CD4-positive, alpha-beta memory T cell (primary cell): ENCODE results near the gene SCN8A. TPM values are rescaled to one million over a fixed set of nuclear protein-coding genes. Genes with fewer than 3 reads are reported as not detected.

ENCODE experiments used
- CTCF ChIA-PET: fragments of 350-600 bp; sonication (Branson Sonifier 250); formaldehyde crosslinking; loops from one replicate; lab custom pipeline; 2021; ENCODE audit warnings: inconsistent platforms; ENCODE audit not compliant: partially characterized antibody; lab: Charles Lee
- POLR2A ChIA-PET: fragments of 350-600 bp; sonication (Branson Sonifier 250); formaldehyde crosslinking; loops from one replicate; lab custom pipeline; 2021; ENCODE audit not compliant: partially characterized antibody; lab: Charles Lee
- DNase-seq, 5 donors: peaks; one replicate each; pipeline versions ENCODE4 v3.0.0 to v3.0.0-alpha.2; 2020 to 2022; ENCODE audit warnings: mixed read lengths in 1 of 5
- H3K27ac ChIP-seq: one replicate; pipeline ENCODE4 v1.7.0; 2013; ENCODE audit warnings: low read depth, low read length
- H3K27me3 ChIP-seq: 2 replicates; pipeline ENCODE4 v1.7.0; 2013; ENCODE audit warnings: mild to moderate bottlenecking, low read length, moderate library complexity; ENCODE audit not compliant: insufficient read depth
- H3K36me3 ChIP-seq: 2 replicates; pipeline ENCODE4 v1.7.0; 2013; ENCODE audit warnings: mild to moderate bottlenecking, low read length, moderate library complexity; ENCODE audit not compliant: insufficient read depth
- H3K4me1 ChIP-seq: 2 replicates; pipeline ENCODE4 v1.7.0; 2013; ENCODE audit warnings: mild to moderate bottlenecking, low read length, moderate library complexity; ENCODE audit not compliant: insufficient read depth
- H3K4me3 ChIP-seq, 2 donors: one replicate each; pipeline ENCODE4 v1.7.0; 2013; ENCODE audit warnings: low read length in 2 of 2, mild to moderate bottlenecking in 1 of 2
- H3K9me3 ChIP-seq, 2 donors: one replicate each; pipeline ENCODE4 v1.7.0; 2013; ENCODE audit warnings: low read length in 2 of 2, control low read depth in 1 of 2; ENCODE audit not compliant: control insufficient read depth in 1 of 2
- H3K27ac Mint-ChIP-seq, 7 donors: one replicate each; pipeline ENCODE4 v1.8.0; 2020 to 2021; ENCODE audit warnings: mixed read lengths in 7 of 7, mild to moderate bottlenecking in 6 of 7, inconsistent platforms in 3 of 7, moderate library complexity in 3 of 7
- H3K27me3 Mint-ChIP-seq, 2 donors: one replicate each; pipeline ENCODE4 v1.8.0; 2020 to 2021; ENCODE audit warnings: mixed read lengths in 2 of 2
- H3K36me3 Mint-ChIP-seq, 2 donors: one replicate each; pipeline ENCODE4 v1.8.0; 2020 to 2021; ENCODE audit warnings: mixed read lengths in 2 of 2, inconsistent platforms in 1 of 2, mild to moderate bottlenecking in 1 of 2
- H3K4me1 Mint-ChIP-seq, 4 donors: one replicate each; pipeline ENCODE4 v1.8.0; 2020 to 2021; ENCODE audit warnings: mixed read lengths in 4 of 4, mild to moderate bottlenecking in 1 of 4
- H3K4me3 Mint-ChIP-seq, 8 donors: one replicate each; pipeline ENCODE4 v1.8.0; 2020 to 2021; ENCODE audit warnings: mixed read lengths in 8 of 8, mild to moderate bottlenecking in 7 of 8, moderate library complexity in 6 of 8, inconsistent platforms in 3 of 8
- H3K9me3 Mint-ChIP-seq, 8 donors: one replicate each; pipeline ENCODE4 v1.8.0; 2020 to 2021; ENCODE audit warnings: mixed read lengths in 8 of 8, mild to moderate bottlenecking in 5 of 8, inconsistent platforms in 3 of 8, moderate library complexity in 1 of 8
- intact Hi-C: fragments of 100-400 bp; cut with micrococcal nuclease; formaldehyde crosslinking; loops from one replicate; pipeline ENCODE4 v1.15.1; 2023
- polyA plus RNA-seq, 2 donors: library from polyadenylated mRNA; unstranded; fragments of 300-500 nt; fragmentation: Illumina TruSeq; gene quantifications; one replicate each; pipeline ENCODE4 v1.2.3, GENCODE V29; 2021
- total RNA-seq, 2 experiments: library from RNA; stranded (reverse); gene quantifications; one replicate each; pipeline ENCODE4 v1.2.3, GENCODE V29; 2021

The SCN8A gene
- total and polyA plus RNA-seq, 4 experiments from 2014 or later = 0.04 to 1.00 (median 0.24) TPM

DNA sequence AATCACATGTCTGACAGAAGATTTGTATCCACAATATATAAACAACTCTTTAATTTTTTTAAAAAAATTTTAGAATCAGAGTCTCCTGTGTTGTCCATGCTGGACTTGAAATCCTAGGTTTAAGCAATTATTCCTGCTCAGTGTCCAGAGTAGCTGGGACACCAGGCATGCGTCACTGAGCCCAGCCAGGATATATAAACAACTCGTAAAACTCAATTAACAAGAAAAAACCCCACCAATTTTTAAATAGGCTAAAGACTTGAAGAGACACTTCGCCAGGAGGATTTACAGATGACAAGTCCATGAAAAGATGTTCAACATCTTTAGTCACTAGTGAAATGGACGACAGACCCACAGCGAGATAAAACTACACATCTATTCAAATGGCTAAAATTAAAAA is 2.0 kb upstream of the SCN8A start:
- H3K4me1 Mint-ChIP-seq = peaks cover 5 to 27% (median 14%) of the 10 kb centered on the region in 4 donors
- no peak overlapping the region for H3K4me3 ChIP-seq
- peaks cover 37 to 44% of the 10 kb centered on the region in 2 donors for H3K27me3 Mint-ChIP-seq
- H3K9me3 Mint-ChIP-seq = no peaks in the 10 kb centered on the region
- no peak overlapping the region for H3K27ac ChIP-seq
- intact Hi-C loops = no loop called here
- no peak for DNase-seq
- H3K27ac Mint-ChIP-seq = no peak overlapping the region
- H3K4me1 ChIP-seq = peaks cover 14% of the 10 kb centered on the region
- no peaks in the 10 kb centered on the region for H3K36me3 ChIP-seq
- POLR2A ChIA-PET = no interaction called here
- H3K9me3 ChIP-seq = no peaks in the 10 kb centered on the region
- CTCF ChIA-PET = no interaction called here
- H3K27me3 ChIP-seq = peaks cover 13% of the 10 kb centered on the region
- H3K4me3 Mint-ChIP-seq = peak overlapping the region in 4 of 8 donors; percentile 8 to 94 (median 88)
- peaks cover 0 to 4% of the 10 kb centered on the region in 2 donors for H3K36me3 Mint-ChIP-seq

DNA sequence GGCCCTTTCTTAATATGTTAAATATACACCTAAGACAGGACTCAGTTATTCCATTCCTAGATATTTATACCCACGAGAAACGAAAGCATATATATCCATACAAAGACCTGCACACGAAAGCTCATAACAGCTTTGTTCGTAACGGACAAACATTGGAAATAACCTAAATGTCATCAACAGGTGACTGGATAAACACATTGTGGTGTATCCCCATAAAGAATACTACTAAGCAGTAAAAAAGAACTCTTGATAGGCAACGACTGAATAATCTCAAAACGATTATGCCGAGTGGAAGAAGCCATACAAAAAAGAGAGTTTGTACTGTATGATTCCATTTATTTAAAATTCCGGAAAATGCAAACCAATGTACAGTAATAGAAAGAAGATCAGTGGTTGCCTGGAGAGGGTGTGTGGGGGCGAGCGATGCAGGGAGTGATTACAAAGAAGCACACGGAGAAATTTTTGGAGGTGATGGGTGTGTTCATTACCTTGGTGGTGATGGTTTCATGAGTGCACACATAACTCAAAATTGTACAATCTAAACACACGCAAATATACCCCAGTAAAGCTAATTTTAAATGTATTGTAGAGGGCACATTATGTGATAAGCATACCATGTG is 1.4 kb upstream of the SCN8A start:
- peaks cover 14% of the 10 kb centered on the region for H3K4me1 ChIP-seq
- ChIA-PET CTCF (interaction anchor here (0.9 kb wide), 1 partner anchor 10 kb away, joined by 3 read pairs; no protein-coding TSS in a partner anchor), POLR2A (no interaction called here)
- peaks cover 33 to 40% of the 10 kb centered on the region in 2 donors for H3K27me3 Mint-ChIP-seq
- peaks cover 13% of the 10 kb centered on the region for H3K27me3 ChIP-seq
- H3K4me3 Mint-ChIP-seq = peak overlapping the region; percentile 80 to 94 (median 86)
- peak overlapping the region in 2 of 7 donors; percentile 4 to 79 for H3K27ac Mint-ChIP-seq
- no peaks in the 10 kb centered on the region for H3K9me3 ChIP-seq
- H3K36me3 Mint-ChIP-seq = peaks cover 0 to 4% of the 10 kb centered on the region in 2 donors
- intact Hi-C loops = no loop called here
- no peaks in the 10 kb centered on the region for H3K9me3 Mint-ChIP-seq
- H3K4me1 Mint-ChIP-seq = peaks cover 5 to 27% (median 14%) of the 10 kb centered on the region in 4 donors
- H3K27ac ChIP-seq = no peak overlapping the region
- H3K36me3 ChIP-seq = no peaks in the 10 kb centered on the region
- no peak overlapping the region for H3K4me3 ChIP-seq
- DNase-seq = no peak

DNA sequence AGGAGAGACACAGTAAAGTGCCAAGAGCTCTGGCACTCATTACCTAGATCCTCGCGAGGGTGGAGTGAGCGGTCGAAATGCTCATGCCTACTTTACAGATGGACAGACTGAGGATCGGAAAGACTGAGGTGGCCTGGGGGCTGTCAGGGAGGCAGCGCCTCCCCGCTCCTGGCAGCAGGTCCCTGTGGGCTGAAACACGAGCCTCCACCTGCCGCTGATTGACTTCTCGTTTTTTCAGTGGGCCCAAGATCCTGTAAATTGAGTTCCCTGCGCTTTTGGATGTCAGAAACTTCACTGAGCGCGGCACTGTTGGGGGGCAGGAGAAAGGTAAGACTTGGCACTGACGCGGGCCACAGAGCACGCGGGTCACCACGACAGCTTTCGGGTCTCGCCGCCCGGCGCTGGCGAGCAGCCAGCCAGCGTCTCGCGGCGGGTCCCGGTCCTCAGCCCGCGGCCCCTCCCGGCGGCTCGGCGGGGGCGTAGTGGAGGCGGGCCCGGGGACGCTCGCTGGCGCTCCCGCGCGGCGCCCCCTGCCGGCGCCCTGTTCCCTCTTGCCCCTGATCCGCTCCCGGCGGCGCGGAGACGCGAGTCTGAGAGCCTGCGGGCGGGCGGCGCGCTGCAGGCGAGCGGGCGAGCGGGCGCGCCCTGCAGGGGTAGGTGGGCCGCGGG is 552 bp upstream of the SCN8A start:
- Histone ChIP-seq H3K36me3 (no peaks in the 10 kb centered on the region), H3K4me1 (peaks cover 14% of the 10 kb centered on the region), H3K27ac (no peak overlapping the region), H3K4me3 (peak overlapping the region in 1 of 2 donors; percentile 44), H3K27me3 (peaks cover 13% of the 10 kb centered on the region), H3K9me3 (no peaks in the 10 kb centered on the region)
- DNase-seq = peak; percentile 60 to 72 (median 69)
- Mint-ChIP-seq H3K9me3 (no peaks in the 10 kb centered on the region), H3K27ac (peak overlapping the region; percentile 4 to 81 (median 54)), H3K27me3 (peaks cover 33 to 38% of the 10 kb centered on the region in 2 donors), H3K4me3 (peak overlapping the region; percentile 80 to 94 (median 86)), H3K36me3 (peaks cover 0 to 4% of the 10 kb centered on the region in 2 donors), H3K4me1 (peaks cover 5 to 27% (median 14%) of the 10 kb centered on the region in 4 donors)
- ChIA-PET POLR2A (no interaction called here), CTCF (interaction anchor here (0.9 kb wide), 1 partner anchor 9 kb away, joined by 3 read pairs; no protein-coding TSS in a partner anchor)
- intact Hi-C loops = no loop called here

DNA sequence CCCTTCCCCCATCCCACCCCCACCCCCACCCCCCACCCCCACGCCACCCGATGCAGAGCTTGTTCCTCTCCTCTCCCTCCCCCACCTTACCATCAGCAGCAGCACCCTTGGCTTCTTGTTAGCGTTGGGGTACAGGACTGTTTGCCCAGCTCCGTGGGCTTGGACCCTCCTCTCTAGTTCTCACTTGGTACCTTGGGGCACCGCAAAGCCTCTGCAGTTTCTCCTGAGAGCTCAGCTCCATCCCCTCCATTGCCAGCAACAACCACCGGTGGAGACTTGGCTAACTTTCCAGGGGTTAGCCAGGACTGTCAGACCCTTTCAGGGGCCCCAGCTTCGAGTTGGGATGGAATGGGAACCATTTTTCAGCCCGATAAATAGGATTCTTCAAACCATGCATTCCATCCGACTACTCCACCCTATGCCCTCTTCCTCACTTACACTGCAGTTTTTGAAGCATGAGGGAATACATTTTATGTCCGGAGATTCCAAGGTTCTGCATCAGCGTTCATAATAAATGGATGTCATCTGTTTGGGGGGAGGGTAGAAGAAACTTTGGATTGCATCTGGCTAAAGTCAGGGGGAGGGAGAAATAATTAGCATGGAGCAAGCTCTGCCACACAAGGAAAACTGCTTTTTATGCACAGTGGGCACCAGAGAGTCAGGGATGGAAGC is 1.1 kb downstream of the SCN8A start:
- Mint-ChIP-seq H3K9me3 (no peaks in the 10 kb centered on the region), H3K4me1 (peaks cover 5 to 27% (median 14%) of the 10 kb centered on the region in 4 donors), H3K27ac (peak overlapping the region in 2 of 7 donors; percentile 22 to 57), H3K27me3 (peaks cover 35 to 44% of the 10 kb centered on the region in 2 donors), H3K36me3 (peaks cover 0 to 4% of the 10 kb centered on the region in 2 donors), H3K4me3 (peak overlapping the region; percentile 20 to 87 (median 74))
- ChIA-PET POLR2A (no interaction called here), CTCF (no interaction called here)
- Histone ChIP-seq H3K27me3 (peaks cover 13% of the 10 kb centered on the region), H3K9me3 (no peaks in the 10 kb centered on the region), H3K4me1 (peaks cover 14% of the 10 kb centered on the region), H3K27ac (no peak overlapping the region), H3K36me3 (no peaks in the 10 kb centered on the region), H3K4me3 (no peak overlapping the region)
- no peak for DNase-seq
- intact Hi-C loops = no loop called here

DNA sequence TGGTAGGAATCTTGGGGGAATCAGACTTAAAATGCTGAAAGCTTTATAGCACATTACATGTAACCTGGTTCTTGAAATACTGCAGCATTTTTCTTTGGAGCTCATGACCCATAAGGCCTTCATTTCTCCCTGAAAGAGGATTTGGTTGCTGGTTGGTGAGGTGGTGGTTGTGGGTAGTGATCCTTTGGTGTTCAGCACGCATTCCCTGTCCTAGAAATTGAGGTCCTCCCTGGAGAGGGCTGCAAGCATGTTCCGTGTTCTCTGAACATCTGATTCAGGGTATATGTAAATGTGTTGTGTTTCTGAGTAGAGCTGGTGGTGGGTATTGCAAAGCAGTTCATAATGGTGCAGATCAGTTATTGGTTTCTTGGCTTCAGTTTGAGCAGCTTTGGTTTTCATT is 2.0 kb downstream of the SCN8A start:
- H3K4me3 ChIP-seq = no peak overlapping the region
- Mint-ChIP-seq H3K9me3 (no peaks in the 10 kb centered on the region), H3K36me3 (peaks cover 0 to 4% of the 10 kb centered on the region in 2 donors), H3K4me1 (peaks cover 5 to 27% (median 14%) of the 10 kb centered on the region in 4 donors), H3K27me3 (peaks cover 36 to 43% of the 10 kb centered on the region in 2 donors), H3K27ac (no peak overlapping the region), H3K4me3 (peak overlapping the region in 3 of 8 donors; percentile 5 to 31 (median 24))
- no peak overlapping the region for H3K27ac ChIP-seq
- intact Hi-C loops = no loop called here
- H3K36me3 ChIP-seq = no peaks in the 10 kb centered on the region
- no peaks in the 10 kb centered on the region for H3K9me3 ChIP-seq
- peaks cover 13% of the 10 kb centered on the region for H3K27me3 ChIP-seq
- no peak for DNase-seq
- H3K4me1 ChIP-seq = peaks cover 14% of the 10 kb centered on the region
- ChIA-PET CTCF (no interaction called here), POLR2A (no interaction called here)

DNA sequence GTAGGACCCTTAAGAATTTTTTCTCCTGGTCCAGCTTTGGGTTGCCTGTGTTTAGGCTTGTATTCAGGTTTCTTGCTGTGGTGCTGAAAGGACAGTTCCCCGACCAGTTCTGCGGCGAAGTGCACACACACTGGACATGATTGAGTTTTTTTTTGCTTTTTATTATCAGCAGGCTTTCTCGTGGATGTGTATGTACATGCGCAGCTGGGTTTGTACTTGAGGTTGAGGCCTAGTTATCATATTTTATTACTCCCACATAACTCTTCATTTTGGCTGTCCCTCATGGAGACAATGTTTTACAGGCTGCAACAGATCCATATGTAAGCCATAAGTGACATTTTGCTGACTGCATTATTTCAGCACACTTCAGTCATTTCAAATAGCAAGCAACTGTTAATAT is 2.5 kb downstream of the SCN8A start:
- ChIA-PET POLR2A (no interaction called here), CTCF (no interaction called here)
- peaks cover 13% of the 10 kb centered on the region for H3K27me3 ChIP-seq
- H3K36me3 Mint-ChIP-seq = peaks cover 0 to 4% of the 10 kb centered on the region in 2 donors
- H3K4me3 Mint-ChIP-seq = peak overlapping the region in 2 of 8 donors; percentile 9 to 24
- peaks cover 14% of the 10 kb centered on the region for H3K4me1 ChIP-seq
- no peaks in the 10 kb centered on the region for H3K9me3 ChIP-seq
- H3K4me1 Mint-ChIP-seq = peaks cover 5 to 27% (median 14%) of the 10 kb centered on the region in 4 donors
- no peak overlapping the region for H3K4me3 ChIP-seq
- H3K9me3 Mint-ChIP-seq = no peaks in the 10 kb centered on the region
- no peak overlapping the region for H3K27ac ChIP-seq
- peak in 4 of 5 donors; percentile 14 to 30 (median 18) for DNase-seq
- H3K27me3 Mint-ChIP-seq = peaks cover 37 to 43% of the 10 kb centered on the region in 2 donors
- intact Hi-C loops = no loop called here
- no peak overlapping the region for H3K27ac Mint-ChIP-seq
- H3K36me3 ChIP-seq = no peaks in the 10 kb centered on the region

DNA sequence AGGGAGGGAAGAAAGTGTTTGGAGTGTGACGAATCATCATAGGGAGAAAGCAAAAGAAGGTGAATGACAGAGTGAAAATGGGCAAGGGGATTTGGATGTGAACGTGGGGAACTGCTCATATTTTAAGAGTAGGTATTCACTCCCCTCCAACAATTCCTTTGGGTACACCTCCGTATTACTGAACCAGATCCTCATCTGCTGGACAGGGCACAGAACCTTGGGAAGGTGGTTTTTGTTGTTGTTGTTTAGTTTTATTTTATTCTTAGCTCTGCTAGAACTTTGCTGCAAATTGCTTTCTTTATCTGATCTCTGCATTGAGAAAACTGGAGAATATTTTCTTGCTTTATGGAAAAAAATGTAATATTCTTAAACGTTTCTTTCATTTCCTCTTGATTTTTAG is 7.1 kb downstream of the SCN8A start:
- Mint-ChIP-seq H3K9me3 (no peaks in the 10 kb centered on the region), H3K4me3 (no peak overlapping the region), H3K36me3 (no peaks in the 10 kb centered on the region), H3K4me1 (peaks cover 0 to 5% (median 0%) of the 10 kb centered on the region in 4 donors), H3K27me3 (peaks cover 19 to 30% of the 10 kb centered on the region in 2 donors), H3K27ac (no peak overlapping the region)
- no peaks in the 10 kb centered on the region for H3K36me3 ChIP-seq
- ChIA-PET POLR2A (no interaction called here), CTCF (interaction anchor here (1.0 kb wide), 1 partner anchor 66 kb away, joined by 3 read pairs; no protein-coding TSS in a partner anchor)
- no peak overlapping the region for H3K4me3 ChIP-seq
- H3K27me3 ChIP-seq = peaks cover 4% of the 10 kb centered on the region
- no peak for DNase-seq
- H3K27ac ChIP-seq = no peak overlapping the region
- intact Hi-C loops = no loop called here
- no peaks in the 10 kb centered on the region for H3K9me3 ChIP-seq
- no peaks in the 10 kb centered on the region for H3K4me1 ChIP-seq
